T-helper 2 cell treated with Interferon-gamma antibody and Interleukin-4, amounts not matched to agents 5 μg/mL and 100 μg/mL, for 36 hours (primary cell): ENCODE data around the gene LRP11.
"Not testable (repeated sequence)": the region's sequence is repeated elsewhere in the genome, so short reads cannot be mapped to it uniquely, and the experiment has no call there.

Source experiments
- DNase-seq: peaks from one replicate; pipeline ENCODE4 v3.0.0; 2021; ENCODE audit warnings: low spot score
- H3K27ac Mint-ChIP-seq: one replicate; pipeline ENCODE4 v1.8.0; 2021; ENCODE audit warnings: mild to moderate bottlenecking, mixed read lengths
- H3K27me3 Mint-ChIP-seq: one replicate; pipeline ENCODE4 v1.8.0; 2021; ENCODE audit warnings: low read depth, mixed read lengths
- H3K36me3 Mint-ChIP-seq: one replicate; pipeline ENCODE4 v1.8.0; 2021; ENCODE audit warnings: low read depth, mixed read lengths
- H3K4me1 Mint-ChIP-seq: one replicate; pipeline ENCODE4 v1.8.0; 2021; ENCODE audit warnings: low read depth, mixed read lengths
- H3K4me3 Mint-ChIP-seq: one replicate; pipeline ENCODE4 v1.8.0; 2022; ENCODE audit warnings: mild to moderate bottlenecking, moderate library complexity, mixed read lengths
- H3K9me3 Mint-ChIP-seq: one replicate; pipeline ENCODE4 v1.8.0; 2021; ENCODE audit warnings: mixed read lengths

LRP11 gene

GRCh38 chr6:149901444-149902140, 37.4 kb upstream of the LRP11 start:
- Mint-ChIP-seq H3K4me3 (no peak overlapping the region), H3K27me3 (peaks cover 17% of the 10 kb centered on the region), H3K27ac (no peak overlapping the region), H3K36me3 (no peaks in the 10 kb centered on the region), H3K4me1 (peaks cover 1% of the 10 kb centered on the region), H3K9me3 (no peaks in the 10 kb centered on the region)
- DNase-seq: no peak

DNA sequence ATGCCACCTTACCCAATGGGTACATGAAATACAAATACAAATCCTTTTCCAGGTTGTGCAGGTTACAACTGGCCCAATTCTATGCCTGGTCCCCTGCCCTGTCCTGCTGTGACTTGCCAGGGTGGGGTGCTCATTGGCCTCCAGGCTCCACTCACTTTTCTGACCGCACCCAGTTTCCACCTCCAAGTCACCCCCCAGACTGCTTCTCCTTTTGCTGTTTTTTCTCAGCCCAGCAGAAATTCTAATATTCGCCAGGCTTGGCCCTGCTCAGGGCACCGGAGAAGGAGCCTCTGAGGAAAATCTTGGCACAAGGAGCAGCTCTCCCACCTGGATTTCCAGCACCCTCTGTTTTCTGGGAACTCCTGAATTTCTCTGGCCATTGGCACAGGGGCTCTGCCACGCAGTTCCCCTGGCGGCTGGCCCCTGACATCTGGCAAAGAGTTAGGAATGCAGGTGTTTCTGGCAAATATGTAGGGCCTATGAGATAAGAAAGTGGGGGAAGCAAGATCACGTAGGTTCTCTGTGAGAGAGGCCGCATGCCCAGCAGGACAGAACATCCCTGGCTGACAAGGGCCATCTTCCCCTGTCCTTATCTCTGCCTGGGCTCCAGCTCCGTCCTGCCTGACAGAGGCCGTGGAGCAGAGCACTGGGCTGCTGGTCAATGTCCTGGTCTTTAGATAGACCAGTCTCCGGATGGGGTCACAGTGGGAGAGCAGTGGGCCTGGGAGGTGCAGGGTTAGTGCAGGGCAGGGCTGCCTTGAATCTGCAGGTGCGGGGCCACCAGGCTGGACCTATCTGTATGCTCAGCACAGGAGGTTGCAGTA, 36.7 kb upstream of the LRP11 start:
- peaks cover 9% of the 10 kb centered on the region for H3K4me1 Mint-ChIP-seq
- H3K4me3 Mint-ChIP-seq: no peak overlapping the region
- no peak overlapping the region for H3K27ac Mint-ChIP-seq
- no peaks in the 10 kb centered on the region for H3K9me3 Mint-ChIP-seq
- no peak for DNase-seq
- peaks cover 17% of the 10 kb centered on the region for H3K27me3 Mint-ChIP-seq
- no peaks in the 10 kb centered on the region for H3K36me3 Mint-ChIP-seq

GRCh38 chr6:149899926-149900619, 35.9 kb upstream of the LRP11 start:
- Mint-ChIP-seq H3K27ac (no peak overlapping the region), H3K4me1 (peaks cover 12% of the 10 kb centered on the region), H3K4me3 (no peak overlapping the region), H3K27me3 (peaks cover 17% of the 10 kb centered on the region), H3K9me3 (no peaks in the 10 kb centered on the region), H3K36me3 (no peaks in the 10 kb centered on the region)
- no peak for DNase-seq

GRCh38 chr6:149899486-149899885, 35.3 kb upstream of the LRP11 start:
- no peaks in the 10 kb centered on the region for H3K36me3 Mint-ChIP-seq
- H3K4me3 Mint-ChIP-seq: no peak overlapping the region
- DNase-seq: no peak
- peaks cover 18% of the 10 kb centered on the region for H3K27me3 Mint-ChIP-seq
- H3K9me3 Mint-ChIP-seq: no peaks in the 10 kb centered on the region
- H3K4me1 Mint-ChIP-seq: peaks cover 12% of the 10 kb centered on the region
- H3K27ac Mint-ChIP-seq: no peak overlapping the region

DNA sequence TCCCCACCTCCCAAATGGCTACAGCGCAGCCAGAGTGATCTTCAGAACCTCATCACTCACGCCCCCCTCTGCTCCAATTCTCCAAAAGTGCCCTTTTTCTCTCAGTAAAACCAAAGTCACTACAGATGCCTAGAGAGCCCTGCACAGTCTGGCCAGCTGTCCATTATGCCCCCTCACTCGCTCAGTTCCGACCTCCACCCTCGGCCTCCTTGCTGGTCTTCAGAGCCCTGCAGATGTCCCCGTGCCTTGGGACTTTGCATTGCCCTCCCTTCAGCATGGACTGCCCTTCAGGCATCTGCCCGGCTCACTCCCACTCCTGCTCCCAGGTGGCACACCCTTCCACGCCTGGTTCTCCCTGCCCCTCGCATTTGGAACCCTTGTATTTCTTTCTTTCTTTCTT, 34.8 kb upstream of the LRP11 start:
- no peak for DNase-seq
- no peak overlapping the region for H3K27ac Mint-ChIP-seq
- H3K36me3 Mint-ChIP-seq: no peaks in the 10 kb centered on the region
- H3K27me3 Mint-ChIP-seq: peaks cover 23% of the 10 kb centered on the region
- no peaks in the 10 kb centered on the region for H3K9me3 Mint-ChIP-seq
- H3K4me3 Mint-ChIP-seq: no peak overlapping the region
- peaks cover 12% of the 10 kb centered on the region for H3K4me1 Mint-ChIP-seq

- H3K4me1 Mint-ChIP-seq: peaks cover 15% of the 10 kb centered on the region
- H3K9me3 Mint-ChIP-seq: no peaks in the 10 kb centered on the region
- H3K27me3 Mint-ChIP-seq: peaks cover 25% of the 10 kb centered on the region
- no peak within 1 kb of the TSS for H3K4me3 Mint-ChIP-seq
- no peaks in the 10 kb centered on the region for H3K36me3 Mint-ChIP-seq
- DNase-seq: no peak
- no peak within 1 kb of the TSS for H3K27ac Mint-ChIP-seq
Measured at GRCh38 chr6:149897855-149898744, 33.9 kb upstream of the LRP11 start, which contains the start of gene RAET1E. TSS of gene RAET1E (minus strand) at chr6:149898113. CDS start at chr6:149890901, 7,212 bp downstream.

GRCh38 chr6:149897015-149897697, 33.0 kb upstream of the LRP11 start:
- no peaks in the 10 kb centered on the region for H3K9me3 Mint-ChIP-seq
- no peak for DNase-seq

DNA sequence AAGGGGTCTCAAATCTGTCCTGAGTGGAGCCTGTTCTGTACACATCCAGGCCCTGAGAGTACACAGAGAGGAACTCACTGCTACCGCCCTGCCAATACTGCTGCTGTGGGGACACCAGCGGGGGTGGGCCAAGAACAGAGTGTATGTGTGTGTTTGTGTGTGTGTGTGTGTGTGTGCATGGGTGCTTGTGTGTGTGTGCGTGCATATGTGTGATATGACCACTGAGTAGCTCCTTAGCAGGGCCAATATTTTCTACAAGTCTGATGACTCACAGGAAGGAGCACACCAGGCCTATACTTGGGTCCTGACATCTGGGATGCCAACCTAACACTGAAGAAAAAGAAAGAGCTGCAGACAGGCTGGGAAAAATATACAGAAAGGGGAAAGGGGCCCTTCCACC, 32.3 kb upstream of the LRP11 start:
- H3K36me3 Mint-ChIP-seq: no peaks in the 10 kb centered on the region
- no peak for DNase-seq
- H3K4me3 Mint-ChIP-seq: no peak overlapping the region
- no peaks in the 10 kb centered on the region for H3K9me3 Mint-ChIP-seq
- peaks cover 24% of the 10 kb centered on the region for H3K4me1 Mint-ChIP-seq
- H3K27me3 Mint-ChIP-seq: peaks cover 23% of the 10 kb centered on the region
- no peak overlapping the region for H3K27ac Mint-ChIP-seq

More at GRCh38 chr6:149897015-149897697, 33.0 kb upstream of the LRP11 start:
- Mint-ChIP-seq H3K27ac (no peak overlapping the region), H3K36me3 (no peaks in the 10 kb centered on the region), H3K27me3 (peaks cover 23% of the 10 kb centered on the region), H3K4me1 (peaks cover 23% of the 10 kb centered on the region), H3K4me3 (no peak overlapping the region)

- Mint-ChIP-seq H3K27me3 (peaks cover 23% of the 10 kb centered on the region), H3K4me3 (no peak overlapping the region), H3K36me3 (no peaks in the 10 kb centered on the region), H3K27ac (peak overlapping the region; percentile 13), H3K4me1 (peaks cover 27% of the 10 kb centered on the region), H3K9me3 (no peaks in the 10 kb centered on the region)
- no peak for DNase-seq
Measured at GRCh38 chr6:149895833-149896271, 31.7 kb upstream of the LRP11 start.

DNA sequence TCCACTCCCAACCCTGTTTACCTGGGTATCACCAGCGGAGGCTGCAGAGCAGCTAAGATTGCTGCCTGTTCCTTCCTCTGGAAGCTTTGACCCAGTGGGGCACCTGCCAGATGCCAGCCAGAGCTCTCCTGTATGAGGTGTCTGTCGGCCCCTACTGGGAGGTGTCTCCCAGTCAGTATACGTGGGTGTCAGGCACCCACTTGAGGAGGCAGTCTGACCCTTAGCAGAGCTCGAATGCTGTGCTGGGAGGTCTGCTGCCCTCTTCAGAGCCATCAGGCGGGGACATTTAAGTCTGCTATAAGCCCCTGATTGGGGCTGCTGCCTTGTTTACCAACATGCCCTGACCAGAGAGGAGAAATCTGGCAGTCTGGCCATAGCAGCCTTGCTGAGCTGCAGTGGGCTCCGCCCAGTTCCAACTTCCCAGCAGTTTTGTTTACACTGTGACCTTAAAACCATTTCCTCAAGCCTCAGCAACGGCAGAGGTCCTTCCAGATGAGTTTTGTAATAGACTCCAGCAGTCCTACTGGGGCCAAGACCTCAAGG, 31.0 kb upstream of the LRP11 start:
- no peaks in the 10 kb centered on the region for H3K9me3 Mint-ChIP-seq
- H3K36me3 Mint-ChIP-seq: no peaks in the 10 kb centered on the region
- DNase-seq: no peak
- H3K27me3 Mint-ChIP-seq: peaks cover 23% of the 10 kb centered on the region
- no peak overlapping the region for H3K4me3 Mint-ChIP-seq
- peaks cover 27% of the 10 kb centered on the region for H3K4me1 Mint-ChIP-seq
- no peak overlapping the region for H3K27ac Mint-ChIP-seq

GRCh38 chr6:149891864-149892263, 27.7 kb upstream of the LRP11 start:
- not testable (repeated sequence) for H3K27ac Mint-ChIP-seq
- Mint-ChIP-seq H3K4me1 (peaks cover 27% of the 10 kb centered on the region), H3K27me3 (peaks cover 29% of the 10 kb centered on the region)

DNA sequence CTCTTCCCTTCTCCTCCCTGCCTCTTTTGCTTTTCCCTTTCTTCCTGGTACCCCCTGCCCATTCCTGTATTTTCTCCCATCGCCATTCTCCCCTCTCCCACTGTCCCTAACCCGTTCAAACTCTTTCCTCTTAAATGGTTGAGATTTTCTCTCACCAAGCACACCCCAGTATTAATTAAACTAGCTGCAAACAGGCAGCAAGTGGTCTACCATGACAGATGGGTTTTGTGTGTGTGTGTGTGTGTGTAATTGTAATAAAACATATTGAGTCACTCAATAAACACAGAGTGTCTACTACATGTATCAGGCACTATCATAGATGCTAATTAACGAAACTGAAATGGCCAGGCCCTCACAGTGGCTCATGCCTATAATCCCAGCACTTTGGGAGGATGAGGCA, 27.1 kb upstream of the LRP11 start:
- Mint-ChIP-seq H3K9me3 (no peaks in the 10 kb centered on the region), H3K36me3 (no peaks in the 10 kb centered on the region), H3K27me3 (peaks cover 29% of the 10 kb centered on the region), H3K27ac (no peak overlapping the region), H3K4me3 (no peak overlapping the region), H3K4me1 (peaks cover 22% of the 10 kb centered on the region)
- no peak for DNase-seq

More at GRCh38 chr6:149891864-149892263, 27.7 kb upstream of the LRP11 start:
- H3K4me3 Mint-ChIP-seq, H3K36me3 Mint-ChIP-seq, DNase-seq, H3K9me3 Mint-ChIP-seq: not testable (repeated sequence)
